Vagina (tissue), 2 donors: ENCODE measurements around the gene C10orf105.

ENCODE experiments used
- POLR2A ChIP-seq, 2 donors: fragments of 450-650 bp; IDR thresholded peaks; one replicate each; pipeline ENCODE4 v1.6.1; 2017; ENCODE audit warnings: antibody characterized with exemption in 2 of 2, mild to moderate bottlenecking in 2 of 2, moderate library complexity in 2 of 2
- POLR2AphosphoS5 ChIP-seq, 2 donors: sonication (generic); formaldehyde crosslinking; IDR thresholded peaks; one replicate each; pipeline ENCODE4 v1.9.0; 2017; ENCODE audit warnings: antibody characterized with exemption in 2 of 2, mild to moderate bottlenecking in 2 of 2, low read depth in 1 of 2; ENCODE audit not compliant: insufficient read depth in 1 of 2
- TF ChIP-seq, protein P1 (sequence below), 3 experiments: fragments of 450-650 bp in 2 of 3; fragments of 200-600 bp in 1 of 3; sonication (generic) in 1 of 3; IDR thresholded peaks; one replicate each; pipeline ENCODE4 v1.5.1; 2017 to 2019; ENCODE audit warnings: antibody characterized with exemption in 3 of 3, mild to moderate bottlenecking in 2 of 3, moderate library complexity in 2 of 3

DNA sequence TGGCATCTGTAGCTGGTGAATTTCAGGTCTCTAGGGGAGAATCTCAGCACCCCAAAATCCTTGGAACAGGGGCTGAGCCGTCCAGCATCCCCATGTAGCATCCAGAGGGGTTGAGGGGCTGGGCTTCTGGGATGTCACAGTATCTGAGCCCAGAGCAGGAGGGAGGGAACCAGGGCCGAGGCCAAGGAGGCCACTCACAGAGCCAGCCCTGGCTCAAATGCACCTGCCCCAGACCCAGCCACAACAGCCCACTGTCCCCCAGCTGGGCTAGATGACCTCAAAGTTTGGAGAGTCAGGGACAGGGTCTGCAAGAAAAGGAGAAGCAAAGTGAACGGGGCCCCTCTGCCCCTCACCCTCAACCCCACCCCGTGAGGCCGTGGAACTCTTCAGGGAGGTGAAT, 31.4 kb upstream of the C10orf105 start:
- TF ChIP-seq, protein P1, sequence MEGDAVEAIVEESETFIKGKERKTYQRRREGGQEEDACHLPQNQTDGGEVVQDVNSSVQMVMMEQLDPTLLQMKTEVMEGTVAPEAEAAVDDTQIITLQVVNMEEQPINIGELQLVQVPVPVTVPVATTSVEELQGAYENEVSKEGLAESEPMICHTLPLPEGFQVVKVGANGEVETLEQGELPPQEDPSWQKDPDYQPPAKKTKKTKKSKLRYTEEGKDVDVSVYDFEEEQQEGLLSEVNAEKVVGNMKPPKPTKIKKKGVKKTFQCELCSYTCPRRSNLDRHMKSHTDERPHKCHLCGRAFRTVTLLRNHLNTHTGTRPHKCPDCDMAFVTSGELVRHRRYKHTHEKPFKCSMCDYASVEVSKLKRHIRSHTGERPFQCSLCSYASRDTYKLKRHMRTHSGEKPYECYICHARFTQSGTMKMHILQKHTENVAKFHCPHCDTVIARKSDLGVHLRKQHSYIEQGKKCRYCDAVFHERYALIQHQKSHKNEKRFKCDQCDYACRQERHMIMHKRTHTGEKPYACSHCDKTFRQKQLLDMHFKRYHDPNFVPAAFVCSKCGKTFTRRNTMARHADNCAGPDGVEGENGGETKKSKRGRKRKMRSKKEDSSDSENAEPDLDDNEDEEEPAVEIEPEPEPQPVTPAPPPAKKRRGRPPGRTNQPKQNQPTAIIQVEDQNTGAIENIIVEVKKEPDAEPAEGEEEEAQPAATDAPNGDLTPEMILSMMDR (IDR thresholded peaks at IDR 0.05) = no peak
- TF ChIP-seq POLR2A (IDR thresholded peaks at IDR 0.05) = no peak
- TF ChIP-seq POLR2AphosphoS5 (IDR thresholded peaks at IDR 0.05; ENCODE audit: insufficient read depth in 1 of 2, low read depth in 1 of 2) = no peak
